OCI-M1 (cell line): ENCODE results near the gene FANCL.
"Not testable (repeated sequence)": the region's sequence is repeated elsewhere in the genome, so short reads cannot be mapped to it uniquely, and the experiment has no call there.

Experiments used
- DNase-seq: peaks from one replicate; lab custom pipeline; 2025; lab: John Stamatoyannopoulos, UW

FANCL gene

DNA sequence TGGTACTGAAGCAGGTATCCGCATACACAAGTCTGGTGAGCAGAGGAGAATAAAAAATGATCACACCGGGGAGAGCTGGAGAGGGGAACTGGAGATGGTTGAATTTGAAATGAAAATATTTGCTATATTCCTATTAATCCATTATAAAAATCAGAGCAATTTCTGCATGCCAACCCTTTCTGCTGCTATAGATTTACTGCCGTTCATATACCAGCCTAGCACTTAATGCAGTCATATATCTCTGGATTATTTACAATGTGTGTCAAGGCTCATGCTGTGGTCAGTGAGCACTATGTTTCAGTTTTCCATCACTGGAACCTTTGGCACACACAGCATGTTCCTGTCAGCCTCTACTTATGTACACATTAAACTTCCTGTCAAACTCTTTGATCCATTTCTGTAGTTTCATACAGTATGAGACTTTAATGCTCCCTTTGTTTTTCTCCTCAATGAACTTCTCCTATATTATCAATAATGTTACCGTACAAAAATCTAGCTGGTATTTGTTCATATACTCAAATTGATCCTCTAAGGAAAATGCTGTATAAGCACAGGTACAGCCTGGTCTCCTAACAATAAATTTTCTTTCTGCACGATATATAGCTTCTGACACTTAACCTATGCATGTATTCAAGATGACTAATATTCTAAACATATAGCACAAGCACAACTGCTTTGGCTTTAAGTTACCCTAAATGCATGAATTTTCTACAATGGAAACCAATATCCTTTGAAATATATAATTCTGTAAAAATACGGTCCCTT, 36.7 kb downstream of the FANCL start:
- no peak for DNase-seq

- no peak for DNase-seq
Observed at GRCh38 chr2:58203018-58203417, 38.1 kb downstream of the FANCL start.

DNA sequence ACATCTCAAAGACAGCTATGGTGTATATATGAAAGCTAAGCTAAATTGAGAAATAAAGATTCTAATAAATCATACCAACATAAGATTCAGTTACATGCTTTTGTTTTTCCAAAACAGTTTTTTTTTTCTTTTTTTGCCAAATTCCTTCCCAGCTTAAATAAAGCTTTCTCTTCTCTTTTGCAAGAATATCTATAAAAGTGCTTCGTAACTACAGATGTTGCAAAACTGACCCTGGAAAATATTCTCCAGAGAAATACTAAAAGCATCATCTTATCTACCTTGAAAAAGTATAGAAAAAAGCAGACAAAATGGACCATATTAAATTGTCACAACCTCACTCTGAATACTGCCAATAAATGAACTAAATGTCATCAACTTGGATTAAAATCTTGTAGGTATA, 38.7 kb downstream of the FANCL start:
- DNase-seq: no peak

- no peak for DNase-seq
Observed at GRCh38 chr2:58197894-58198293, 43.2 kb downstream of the FANCL start.

- no peak for DNase-seq
Observed at GRCh38 chr2:58195662-58196061, 45.5 kb downstream of the FANCL start.

GRCh38 chr2:58194458-58194857, 46.7 kb downstream of the FANCL start:
- no peak for DNase-seq

DNA sequence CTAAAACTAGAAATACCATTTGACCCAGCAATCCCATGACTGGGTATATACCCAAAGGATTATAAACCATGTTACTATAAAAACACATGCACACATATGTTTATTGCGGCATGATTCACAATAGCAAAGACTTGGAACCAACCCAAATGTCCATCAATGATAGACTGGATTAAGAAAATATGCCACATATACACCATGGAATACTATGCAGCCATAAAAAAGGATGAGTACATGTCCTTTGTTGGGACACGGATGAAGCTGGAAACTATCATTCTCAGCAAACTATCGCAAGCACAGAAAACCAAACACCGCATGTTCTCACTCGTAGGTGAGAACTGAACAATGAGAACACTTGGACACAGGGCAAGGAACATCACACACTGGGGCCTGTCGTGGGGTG, 54.1 kb downstream of the FANCL start:
- DNase-seq: not testable (repeated sequence)

GRCh38 chr2:58186501-58186900, 54.6 kb downstream of the FANCL start:
- no peak for DNase-seq

DNA sequence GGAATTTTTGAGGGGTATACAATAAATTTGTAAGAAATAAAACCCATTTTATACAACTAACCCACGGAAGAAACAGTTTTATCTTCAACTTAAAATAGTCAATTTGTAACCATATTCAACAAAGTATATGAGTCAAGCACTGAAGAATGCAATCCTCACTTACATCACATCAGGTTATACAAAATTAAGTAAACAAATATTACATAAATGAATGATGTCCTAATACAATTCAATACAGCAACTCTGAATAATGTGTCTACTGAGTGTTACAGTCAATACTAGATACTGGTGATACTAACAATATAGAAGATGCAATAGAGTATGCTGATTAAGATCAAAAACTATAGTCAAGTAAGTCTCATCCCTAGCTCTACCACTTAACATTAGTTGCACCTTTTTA, 58.6 kb downstream of the FANCL start:
- no peak for DNase-seq

GRCh38 chr2:58180635-58181034, 60.5 kb downstream of the FANCL start:
- DNase-seq: no peak

DNA sequence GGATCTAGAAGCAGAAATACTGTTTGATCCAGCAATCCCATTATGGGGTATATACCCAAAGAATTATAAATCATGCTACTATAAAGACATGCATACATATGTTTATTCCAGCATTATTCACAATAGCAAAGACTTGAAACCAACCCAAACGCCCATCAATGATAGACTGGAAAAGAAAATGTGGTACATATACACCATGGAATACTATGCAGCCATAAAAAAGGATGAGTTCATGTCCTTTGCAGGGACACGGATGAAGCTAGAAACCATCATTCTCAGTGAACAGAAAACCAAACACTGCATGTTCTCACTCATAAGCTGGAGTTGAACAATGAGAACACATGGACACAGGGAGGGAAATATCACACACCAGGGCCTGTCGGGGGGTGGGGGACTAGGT, 61.0 kb downstream of the FANCL start:
- not testable (repeated sequence) for DNase-seq

- DNase-seq: not testable (repeated sequence)
Observed at GRCh38 chr2:58177187-58177586, 63.9 kb downstream of the FANCL start.

- DNase-seq: not testable (repeated sequence)
Observed at GRCh38 chr2:58171831-58172230, 69.3 kb downstream of the FANCL start.

GRCh38 chr2:58170334-58170933, 70.7 kb downstream of the FANCL start:
- not testable (repeated sequence) for DNase-seq

- not testable (repeated sequence) for DNase-seq
Observed at GRCh38 chr2:58169845-58170244, 71.3 kb downstream of the FANCL start.

- not testable (repeated sequence) for DNase-seq
Observed at GRCh38 chr2:58168130-58168529, 73.0 kb downstream of the FANCL start.

GRCh38 chr2:58163913-58164312, 77.2 kb downstream of the FANCL start:
- DNase-seq: no peak

- no peak for DNase-seq
Observed at GRCh38 chr2:58158481-58158880, 82.6 kb downstream of the FANCL start.

DNA sequence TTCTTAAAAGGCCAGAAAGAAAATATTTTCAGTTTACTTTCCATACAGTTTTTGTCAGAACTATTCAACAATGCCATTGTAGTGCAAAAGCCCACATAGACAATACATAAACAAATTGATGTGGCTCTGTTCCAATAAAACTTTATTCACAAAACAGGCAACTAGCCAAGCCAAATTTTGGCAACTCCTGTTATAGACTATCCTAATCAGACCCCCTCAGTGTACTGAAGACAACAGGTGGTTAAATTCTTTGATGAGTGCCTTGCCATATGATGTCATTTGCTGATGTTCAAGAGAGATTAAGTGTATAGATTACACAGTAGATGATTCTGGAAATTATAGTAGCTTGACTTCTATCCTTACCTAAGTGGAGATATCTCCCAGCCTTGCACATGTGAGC, 83.4 kb downstream of the FANCL start:
- DNase-seq: no peak

DNA sequence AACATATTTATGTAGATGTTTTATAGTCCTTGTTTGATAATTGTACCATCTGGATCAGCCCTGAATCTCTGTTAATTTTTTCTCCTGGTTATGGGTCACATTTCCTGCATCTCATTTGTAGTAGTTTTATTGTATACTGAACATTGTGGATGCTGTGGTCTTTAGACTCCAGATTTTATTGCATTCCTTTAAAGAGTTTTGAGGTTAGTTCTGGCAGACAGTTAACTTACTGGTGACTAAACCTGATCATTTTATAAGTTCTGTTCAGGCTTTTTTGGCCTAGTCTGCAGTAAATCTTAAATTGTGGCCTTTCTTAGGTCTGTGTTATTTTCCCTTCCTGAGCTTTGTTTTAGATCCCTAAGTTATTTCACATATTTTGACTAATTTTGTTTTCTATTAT, 84.3 kb downstream of the FANCL start:
- no peak for DNase-seq

- no peak for DNase-seq
Observed at GRCh38 chr2:58155160-58155778, 85.9 kb downstream of the FANCL start.

DNA sequence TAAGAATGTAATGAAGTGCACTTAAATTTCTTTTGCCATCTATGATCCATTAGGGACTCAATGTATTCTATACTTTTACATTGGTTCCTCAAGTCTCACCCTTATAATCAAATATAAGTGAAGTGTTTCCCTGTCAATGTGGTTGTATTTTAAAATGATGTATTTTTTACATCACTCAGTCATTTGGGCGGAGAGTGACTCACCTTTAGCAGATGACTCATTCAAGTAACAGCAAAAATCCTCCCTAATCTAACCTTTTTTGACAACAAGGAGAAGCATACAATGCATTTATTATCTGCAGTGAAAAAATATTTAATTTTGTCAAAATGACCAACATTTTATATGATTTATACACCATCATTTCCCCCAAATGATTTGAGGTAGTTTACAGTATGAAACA, 94.4 kb downstream of the FANCL start:
- no peak for DNase-seq

DNA sequence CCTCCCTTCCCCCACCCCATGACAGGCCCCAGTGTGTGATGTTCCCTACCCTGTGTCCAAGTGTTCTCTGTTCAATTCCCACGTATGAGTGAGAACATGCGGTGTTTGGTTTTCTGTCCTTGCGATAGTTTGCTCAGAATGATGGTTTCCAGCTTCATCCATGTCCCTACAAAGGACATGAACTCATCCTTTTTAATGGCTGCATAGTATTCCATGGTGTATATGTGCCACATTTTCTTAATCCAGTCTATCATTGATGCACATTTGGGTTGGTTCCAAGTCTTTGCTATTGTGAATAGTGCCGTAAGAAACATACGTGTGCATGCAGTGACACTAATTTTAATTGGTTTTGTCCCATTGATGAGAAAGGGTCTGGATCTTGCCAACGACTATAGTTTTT, 95.4 kb downstream of the FANCL start:
- DNase-seq: not testable (repeated sequence)
